GM12878 (cell line): ENCODE results near the gene ERG. TPM values are rescaled to one million over a fixed set of nuclear protein-coding genes. Genes with fewer than 3 reads are reported as not detected.

ENCODE experiments used
- ATAC-seq: fragments of 200-7000 bp; cut with Tn5 transposase; 3 replicates; pipeline ENCODE4 v1.9.1; 2020; ENCODE audit warnings: mild to moderate bottlenecking, moderate library complexity
- BruUV-seq: library from RNA; stranded (reverse); fragments of 400-500 nt; replicated peaks from 2 replicates; lab custom pipeline; 2021; lab: Mats Ljungman, UMichigan
- CTCF ChIA-PET: fragments of 300-600 bp; sonication (Branson Sonifier 250); formaldehyde crosslinking; extraction: SDS; loops from one replicate; lab custom pipeline; 2021; ENCODE audit warnings: inconsistent platforms; lab: Yijun Ruan, JAX
- POLR2A ChIA-PET: fragments of 350-600 bp; formaldehyde crosslinking; extraction: SDS; loops from one replicate; lab custom pipeline; 2021; ENCODE audit warnings: inconsistent platforms; lab: Charles Lee
- RAD21 ChIA-PET: fragments of 300-600 bp; sonication (Branson Sonifier 250); formaldehyde crosslinking; loops from one replicate; lab custom pipeline; 2023; ENCODE audit warnings: antibody characterized with exemption; ENCODE audit not compliant: unreplicated experiment; lab: Charles Lee
- SMC1A ChIA-PET: fragments of 300-600 bp; sonication (Branson Sonifier 250); formaldehyde crosslinking; loops from one replicate; lab custom pipeline; 2023; ENCODE audit not compliant: unreplicated experiment, uncharacterized antibody; lab: Charles Lee
- DNase-seq: peaks from one replicate; pipeline ENCODE4 v3.0.0-alpha.2; 2011; ENCODE audit warnings: low read depth, low spot score
- FAIRE-seq: peaks from 3 replicates; lab custom pipeline; 2011; peaks lifted over from hg19 to GRCh38; lab: Jason Lieb, UNC
- H2AFZ ChIP-seq: 2 replicates; pipeline ENCODE4 v1.6.0; 2011; ENCODE audit warnings: low read depth, low read length, control low read depth; ENCODE audit not compliant: control insufficient read depth
- H3K27ac ChIP-seq: 2 replicates; pipeline ENCODE4 v1.5.1; 2011; ENCODE audit warnings: control low read depth; ENCODE audit not compliant: control insufficient read depth, insufficient read depth
- H3K27me3 ChIP-seq, 2 experiments: replicated peaks in 1 of 2; 2 replicates each; pipeline versions ENCODE4 v1.6.0 to v1.6.1; 2011; ENCODE audit warnings: low read length in 1 of 2; ENCODE audit not compliant: control insufficient read depth in 2 of 2, insufficient read depth in 2 of 2
- H3K36me3 ChIP-seq, 2 experiments: 2 replicates each; pipeline ENCODE4 v1.5.1; 2011; ENCODE audit warnings: low read length in 1 of 2; ENCODE audit not compliant: control insufficient read depth in 2 of 2, insufficient read depth in 2 of 2
- H3K4me1 ChIP-seq: 2 replicates; pipeline ENCODE4 v1.6.1; 2011; ENCODE audit warnings: mild to moderate bottlenecking, low read length, moderate library complexity, mixed read lengths; ENCODE audit not compliant: control insufficient read depth, insufficient read depth
- H3K4me2 ChIP-seq: 2 replicates; pipeline ENCODE4 v1.6.0; 2011; ENCODE audit warnings: control low read depth; ENCODE audit not compliant: control insufficient read depth, insufficient read depth
- H3K4me3 ChIP-seq: fragments of 200-600 bp; sonication (generic); 2 replicates; pipeline ENCODE4 v1.5.1; 2016
- H3K79me2 ChIP-seq: 2 replicates; pipeline ENCODE4 v1.6.0; 2011; ENCODE audit warnings: low read length; ENCODE audit not compliant: control insufficient read depth, insufficient read depth
- H3K9ac ChIP-seq: 2 replicates; pipeline ENCODE4 v1.8.0; 2011; ENCODE audit warnings: low read length, control low read depth, mixed read lengths; ENCODE audit not compliant: control insufficient read depth, insufficient read depth
- H3K9me3 ChIP-seq: replicated peaks from 3 replicates; pipeline ENCODE4 v1.5.1; 2011; ENCODE audit warnings: mild to moderate bottlenecking, low read length; ENCODE audit not compliant: control insufficient read depth, insufficient read depth
- H4K20me1 ChIP-seq: 2 replicates; pipeline ENCODE4 v1.6.0; 2011; ENCODE audit not compliant: control insufficient read depth, insufficient read depth
- CHD4 ChIP-seq: fragments of 200-600 bp; sonication (generic); IDR thresholded peaks from 2 replicates; pipeline ENCODE4 v1.6.1; 2016; ENCODE audit warnings: mild to moderate bottlenecking
- CUX1 ChIP-seq: IDR thresholded peaks from 2 replicates; pipeline ENCODE4 v1.6.1; 2012; ENCODE audit warnings: improper control_type of control experiment, low read depth, low read length; ENCODE audit not compliant: insufficient replicate concordance
- NFIC ChIP-seq: IDR thresholded peaks from 2 replicates; pipeline ENCODE4 v1.6.1; 2012; ENCODE audit warnings: low read depth, mild to moderate bottlenecking, inconsistent platforms, low read length, moderate library complexity
- NR2C2 ChIP-seq: IDR thresholded peaks from 2 replicates; pipeline ENCODE4 v1.6.1; 2011; ENCODE audit warnings: borderline replicate concordance, low read depth; ENCODE audit not compliant: control insufficient read depth, insufficient read length
- WGBS: methylation state at CpG from one replicate; pipeline ENCODE4 v1.1.6; 2016; ENCODE audit warnings: low lambda C conversion rate; ENCODE audit not compliant: insufficient replicate concordance, insufficient coverage; ENCODE audit errors: missing lambda C conversion rate; 5-methylcytosine and 5-hydroxymethylcytosine counted together
- in situ Hi-C: fragments of 300-500 bp; cut with MboI; formaldehyde crosslinking; loops from 9 replicates; pipeline ENCODE4 v1.14.3; 2018; ENCODE audit warnings: mixed read lengths
- intact Hi-C: fragments of 100-400 bp; cut with micrococcal nuclease; formaldehyde crosslinking; loops from one replicate; pipeline ENCODE4 v1.14.2; 2022; ENCODE audit not compliant: unreplicated experiment
- polyA plus RNA-seq, 11 experiments: library from polyadenylated mRNA; depleted of rRNA in 4 of 11; unstranded in 6 of 11; stranded (reverse) in 5 of 11; fragments of >200 nt; fragmentation: Nextera tagmentation in 4 of 11; fragmentation: Illumina TruSeq in 1 of 11; extraction: Ambion mirVana in 4 of 11; extraction: Trizol in 1 of 11; gene quantifications; 1 replicate in 1 of 11; 2 replicates in 10 of 11; pipeline versions ENCODE4 v1.2.1 to v1.2.3, GENCODE V29; 2011 to 2016; ENCODE audit warnings: inconsistent platforms in 2 of 11, missing spikeins in 2 of 11, low read depth in 1 of 11
- total RNA-seq, 4 experiments: library from RNA; depleted of rRNA in 3 of 4; stranded (reverse); fragments of >200 nt in 3 of 4; fragmentation: Illumina TruSeq in 1 of 4; extraction: Trizol in 1 of 4; gene quantifications; 2 replicates each; pipeline versions ENCODE4 v1.2.1 to v1.2.3, GENCODE V29; 2013 to 2021

ERG gene
- total and polyA plus RNA-seq, 10 of the 15 experiments (the other 5 are each of a cell fraction or from before 2014, with no cell fraction given), result not detected

- TF ChIP-seq CUX1, result no peak
- no peak for TF ChIP-seq NR2C2
- TF ChIP-seq NFIC, result no peak
- TF ChIP-seq CHD4, result no peak
- H3K36me3 ChIP-seq, result no peaks in the 10 kb centered on the region
- H4K20me1 ChIP-seq, result no peaks in the 10 kb centered on the region
- CTCF ChIA-PET, result no interaction called here
- no peak overlapping the region for H3K4me3 ChIP-seq
- POLR2A ChIA-PET, result no interaction called here
- no peak overlapping the region for H3K4me2 ChIP-seq
- H3K4me1 ChIP-seq, result no peaks in the 10 kb centered on the region
- 3% methylated on average over 2 of the region's 2 CpGs for WGBS
- SMC1A ChIA-PET, result no interaction called here
- no peak overlapping the region for H3K27ac ChIP-seq
- in situ Hi-C loops (loop anchor here (10.0 kb wide), 1 partner anchor 621 kb away; no protein-coding TSS in a partner anchor), intact Hi-C loops (loop anchor here (10.0 kb wide), 1 partner anchor 201 kb away; no protein-coding TSS in a partner anchor)
- FAIRE-seq (no peak), ATAC-seq (no peak), DNase-seq (no peak)
- H3K27me3 ChIP-seq, result no peaks in the 10 kb centered on the region; a peak in 1 of 4 replicates
- RAD21 ChIA-PET, result no interaction called here
- H2AFZ ChIP-seq, result no peak overlapping the region
- BruUV-seq, result no TSS peak
- no peaks in the 10 kb centered on the region for H3K9me3 ChIP-seq
- no peaks in the 10 kb centered on the region for H3K79me2 ChIP-seq
- H3K9ac ChIP-seq, result no peak overlapping the region
Measured at GRCh38 chr21:38504066-38504465, 5.8 kb upstream of the ERG start.
